IMR-90 (cell line): ENCODE results near the gene PROM2. TPM values are rescaled to one million over a fixed set of nuclear protein-coding genes. Genes with fewer than 3 reads are reported as not detected.
A peak's percentile ranks its signal among the peaks of the same experiment; 100 is the strongest.

Experiments
- ATAC-seq: fragments of 200-7000 bp; cut with Tn5 transposase; 2 replicates; pipeline ENCODE4 v1.9.1; 2020; ENCODE audit warnings: low read depth, mild to moderate bottlenecking, moderate library complexity
- BruUV-seq: library from RNA; stranded (reverse); fragments of 400-500 nt; replicated peaks from 2 replicates; lab custom pipeline; 2021; lab: Mats Ljungman, UMichigan
- CTCF ChIA-PET: fragments of 300-600 bp; formaldehyde crosslinking; extraction: SDS; loops from one replicate; lab custom pipeline; 2021; ENCODE audit warnings: antibody characterized with exemption; lab: Yijun Ruan, JAX
- POLR2A ChIA-PET: fragments of 300-600 bp; sonication (Branson Sonifier 250); formaldehyde crosslinking; loops from one replicate; lab custom pipeline; 2022; ENCODE audit warnings: antibody characterized with exemption; ENCODE audit not compliant: unreplicated experiment; lab: Charles Lee
- DNase-seq: peaks from one replicate; pipeline ENCODE4 v3.0.0; 2013
- H2AFZ ChIP-seq: replicated peaks from 2 replicates; pipeline ENCODE3; 2013; ENCODE audit warnings: low read length, mild to moderate bottlenecking; ENCODE audit not compliant: poor library complexity
- H2AK5ac ChIP-seq: 2 replicates; pipeline ENCODE4 v1.6.1; 2013; ENCODE audit warnings: low read depth, low read length, inconsistent platforms
- H2AK9ac ChIP-seq: replicated peaks from 2 replicates; pipeline ENCODE3; 2013; ENCODE audit warnings: mild to moderate bottlenecking, low read depth, low read length, moderate library complexity; ENCODE audit not compliant: poor library complexity
- H2BK120ac ChIP-seq: 2 replicates; pipeline ENCODE4 v1.6.1; 2013; ENCODE audit warnings: low read depth, low read length, inconsistent platforms
- H2BK15ac ChIP-seq: 3 replicates; pipeline ENCODE4 v1.6.1; 2013; ENCODE audit warnings: low read depth, low read length, inconsistent platforms
- H2BK20ac ChIP-seq: 2 replicates; pipeline ENCODE4 v1.6.1; 2013; ENCODE audit warnings: low read depth, mild to moderate bottlenecking, inconsistent platforms, low read length, moderate library complexity
- H2BK5ac ChIP-seq: 2 replicates; pipeline ENCODE4 v1.6.1; 2013; ENCODE audit warnings: mild to moderate bottlenecking, low read depth, low read length, inconsistent platforms; ENCODE audit not compliant: poor library complexity, severe bottlenecking
- H3K14ac ChIP-seq: replicated peaks from 2 replicates; pipeline ENCODE4 v1.6.1; 2013; ENCODE audit warnings: low read depth, low read length, inconsistent platforms
- H3K18ac ChIP-seq: 2 replicates; pipeline ENCODE4 v1.6.1; 2013; ENCODE audit warnings: low read depth, low read length, control low read depth
- H3K23ac ChIP-seq: 2 replicates; pipeline ENCODE4 v1.6.1; 2013; ENCODE audit warnings: low read depth, low read length, inconsistent platforms
- H3K27ac ChIP-seq: 2 replicates; pipeline ENCODE4 v1.5.1; 2013; ENCODE audit warnings: mild to moderate bottlenecking, control low read depth, low read length; ENCODE audit not compliant: insufficient read depth
- H3K27me3 ChIP-seq: 2 replicates; pipeline ENCODE4 v1.6.1; 2013; ENCODE audit warnings: low read length; ENCODE audit not compliant: control insufficient read depth, insufficient read depth
- H3K36me3 ChIP-seq: 2 replicates; pipeline ENCODE4 v1.6.1; 2013; ENCODE audit warnings: low read length, mixed read lengths; ENCODE audit not compliant: control insufficient read depth, insufficient read depth
- H3K4ac ChIP-seq: 2 replicates; pipeline ENCODE4 v1.6.1; 2013; ENCODE audit warnings: low read depth, low read length, inconsistent platforms
- H3K4me1 ChIP-seq: 2 replicates; pipeline ENCODE4 v1.6.1; 2013; ENCODE audit warnings: low read length, mixed read lengths; ENCODE audit not compliant: control insufficient read depth, insufficient read depth
- H3K4me2 ChIP-seq: 2 replicates; pipeline ENCODE4 v1.6.1; 2013; ENCODE audit warnings: low read depth, mild to moderate bottlenecking, control low read depth, low read length, moderate library complexity
- H3K4me3 ChIP-seq: 2 replicates; pipeline ENCODE4 v1.5.1; 2013; ENCODE audit warnings: low read depth, mild to moderate bottlenecking, control low read depth, low read length, moderate library complexity; ENCODE audit not compliant: insufficient read depth
- H3K56ac ChIP-seq: 2 replicates; pipeline ENCODE4 v1.6.1; 2013; ENCODE audit warnings: low read length, inconsistent platforms; ENCODE audit not compliant: insufficient read depth; ENCODE audit errors: extremely low read depth
- H3K79me1 ChIP-seq, 2 experiments: 2 replicates each; pipeline ENCODE4 v1.6.1; 2013; ENCODE audit warnings: low read length in 2 of 2, inconsistent platforms in 1 of 2, low read depth in 1 of 2
- H3K9ac ChIP-seq: 2 replicates; pipeline ENCODE4 v1.6.1; 2013; ENCODE audit warnings: low read depth, low read length, control low read depth
- H3K9me1 ChIP-seq: 2 replicates; pipeline ENCODE4 v1.6.1; 2013; ENCODE audit warnings: low read length, inconsistent platforms; ENCODE audit not compliant: insufficient read depth
- H3K9me3 ChIP-seq: 2 replicates; pipeline ENCODE4 v1.6.1; 2013; ENCODE audit warnings: low read length; ENCODE audit not compliant: control insufficient read depth, insufficient read depth
- H4K20me1 ChIP-seq: 2 replicates; pipeline ENCODE4 v1.6.1; 2013; ENCODE audit warnings: low read length, inconsistent platforms; ENCODE audit not compliant: insufficient read depth
- H4K5ac ChIP-seq: 2 replicates; pipeline ENCODE4 v1.6.1; 2013; ENCODE audit warnings: mild to moderate bottlenecking, low read depth, low read length, control low read depth
- H4K8ac ChIP-seq, 2 experiments: 2 replicates each; pipeline ENCODE4 v1.6.1; 2013; ENCODE audit warnings: low read depth in 2 of 2, low read length in 2 of 2, control low read depth in 1 of 2, inconsistent platforms in 1 of 2
- H4K91ac ChIP-seq: 2 replicates; pipeline ENCODE4 v1.6.1; 2013; ENCODE audit warnings: low read depth, low read length, inconsistent platforms; ENCODE audit not compliant: insufficient read depth
- BHLHE40 ChIP-seq: fragments of 150-350 bp; IDR thresholded peaks from 2 replicates; pipeline ENCODE4 v1.6.1; 2016; ENCODE audit warnings: mild to moderate bottlenecking, low read depth, low read length
- CEBPB ChIP-seq: IDR thresholded peaks from 2 replicates; pipeline ENCODE4 v1.6.1; 2012; ENCODE audit warnings: low read depth, low read length, improper control_type of control experiment
- CHD1 ChIP-seq: IDR thresholded peaks from 2 replicates; pipeline ENCODE4 v1.6.1; 2012; ENCODE audit warnings: low read depth, low read length, improper control_type of control experiment
- CTCF ChIP-seq: conservative IDR thresholded peaks from 2 replicates; pipeline ENCODE4 v1.5.1; 2012; ENCODE audit warnings: mild to moderate bottlenecking, low read depth, low read length, improper control_type of control experiment
- ELK1 ChIP-seq: fragments of 150-350 bp; IDR thresholded peaks from 2 replicates; pipeline ENCODE4 v1.6.1; 2016; ENCODE audit warnings: low read depth, mild to moderate bottlenecking, low read length, moderate library complexity, borderline replicate concordance
- FOS ChIP-seq: fragments of 150-350 bp; IDR thresholded peaks from 2 replicates; pipeline ENCODE4 v1.6.1; 2016; ENCODE audit warnings: low read depth, low read length
- MAFK ChIP-seq: IDR thresholded peaks from 2 replicates; pipeline ENCODE4 v1.6.1; 2012; ENCODE audit warnings: low read depth, low read length, improper control_type of control experiment
- MXI1 ChIP-seq: IDR thresholded peaks from 2 replicates; pipeline ENCODE4 v1.6.1; 2012; ENCODE audit warnings: low read depth, mild to moderate bottlenecking, low read length, moderate library complexity, borderline replicate concordance
- NFE2L2 ChIP-seq: fragments of 150-350 bp; IDR thresholded peaks from 2 replicates; pipeline ENCODE4 v1.6.1; 2016; ENCODE audit warnings: low read depth, mild to moderate bottlenecking, low read length
- POLR2A ChIP-seq: IDR thresholded peaks from 2 replicates; pipeline ENCODE4 v1.6.1; 2012; ENCODE audit warnings: mild to moderate bottlenecking, low read depth, low read length
- SMC3 ChIP-seq: fragments of 150-350 bp; IDR thresholded peaks from 2 replicates; pipeline ENCODE4 v1.6.1; 2016; ENCODE audit warnings: low read depth, mild to moderate bottlenecking, antibody characterized with exemption, low read length, moderate library complexity
- USF2 ChIP-seq: fragments of 150-350 bp; IDR thresholded peaks from 2 replicates; pipeline ENCODE4 v1.6.1; 2017; ENCODE audit warnings: mild to moderate bottlenecking, antibody characterized with exemption, low read length, low read depth
- WGBS, 2 experiments: methylation state at CpG; one replicate each; pipeline versions ENCODE4 v1.1.5 to v1.1.7; 2013; ENCODE audit warnings: missing lambda C conversion rate in 2 of 2; ENCODE audit not compliant: insufficient read length in 1 of 2; ENCODE audit errors: extremely low coverage in 2 of 2; 5-methylcytosine and 5-hydroxymethylcytosine counted together
- dilution Hi-C: fragments of 300-500 bp; cut with HindIII; formaldehyde crosslinking; loops from one replicate; pipeline ENCODE4 v1.14.3; 2018; ENCODE audit warnings: low sequenced_read_pairs; ENCODE audit not compliant: unreplicated experiment
- in situ Hi-C: fragments of 300-500 bp; cut with MboI; formaldehyde crosslinking; loops from 3 replicates; pipeline ENCODE4 v1.14.3; 2019; ENCODE audit warnings: low sequenced_read_pairs, inconsistent platforms, mixed read lengths
- intact Hi-C: fragments of 100-400 bp; cut with micrococcal nuclease; formaldehyde crosslinking; loops from 2 replicates; pipeline ENCODE4 v1.10.0; 2022
- polyA plus RNA-seq, 3 experiments: library from polyadenylated mRNA; depleted of rRNA; stranded (reverse); fragments of >200 nt; gene quantifications; 2 replicates each; pipeline ENCODE4 v1.2.3, GENCODE V29; 2012; ENCODE audit warnings: low replicate concordance in 1 of 3
- total RNA-seq: library from RNA; depleted of rRNA; stranded (reverse); fragments of >200 nt; gene quantifications from 2 replicates; pipeline ENCODE4 v1.2.3, GENCODE V29; 2012

The PROM2 gene
- total and polyA plus RNA-seq, 2 of the 4 experiments (the other 2 are of a cell fraction) = 0.26 TPM; not detected in 1

GRCh38 chr2:95310651-95311050 lies 36.4 kb downstream of the PROM2 start:
- in situ Hi-C loops = no loop called here
- H4K91ac ChIP-seq = no peak overlapping the region
- ATAC-seq = no peak

More at GRCh38 chr2:95310651-95311050, 36.4 kb downstream of the PROM2 start:
- H2AK5ac ChIP-seq = no peak overlapping the region
- H3K36me3 ChIP-seq = no peaks in the 10 kb centered on the region
- H3K4me3 ChIP-seq = no peak overlapping the region
- H2AK9ac ChIP-seq = peak overlapping the region; percentile 72
- no peak overlapping the region for H2BK120ac ChIP-seq
- H3K18ac ChIP-seq = no peak overlapping the region
- no peaks in the 10 kb centered on the region for H3K4me1 ChIP-seq
- WGBS, 2 experiments = no CpG with 5 or more reads among the region's 4 CpGs
- no peak overlapping the region for H2BK15ac ChIP-seq
- no peak overlapping the region for H3K56ac ChIP-seq
- H3K9me3 ChIP-seq = no peaks in the 10 kb centered on the region
- H2BK20ac ChIP-seq = no peak overlapping the region
- no peak overlapping the region for H3K9ac ChIP-seq
- no peak overlapping the region for H3K23ac ChIP-seq
- no peak for DNase-seq
- H3K4ac ChIP-seq = no peak overlapping the region
- H4K5ac ChIP-seq = no peak overlapping the region
- no peaks in the 10 kb centered on the region for H4K20me1 ChIP-seq
- no peak overlapping the region for H4K8ac ChIP-seq
- intact Hi-C loops = no loop called here
- no peaks in the 10 kb centered on the region for H3K9me1 ChIP-seq
- H2BK5ac ChIP-seq = no peak overlapping the region
- ChIA-PET CTCF (no interaction called here), POLR2A (no interaction called here)
- no peak for TF ChIP-seq POLR2A
- no peak for TF ChIP-seq CTCF
- no peak for TF ChIP-seq NFE2L2
- no peak for TF ChIP-seq SMC3
- TF ChIP-seq CEBPB = no peak
- TF ChIP-seq CHD1 = no peak
- TF ChIP-seq MAFK = no peak
- TF ChIP-seq USF2 = no peak
- no peak for TF ChIP-seq MXI1
- no peak for TF ChIP-seq BHLHE40
- TF ChIP-seq FOS = no peak
- TF ChIP-seq ELK1 = no peak
- no peak overlapping the region for H3K4me2 ChIP-seq
- BruUV-seq = no TSS peak
- no peak overlapping the region for H3K27ac ChIP-seq
- no peak overlapping the region for H2AFZ ChIP-seq
- dilution Hi-C loops = no loop called here
- no peaks in the 10 kb centered on the region for H3K79me1 ChIP-seq
- peaks cover 11% of the 10 kb centered on the region for H3K27me3 ChIP-seq
- no peak overlapping the region for H3K14ac ChIP-seq
